Pancreas (tissue), 10 donors: ENCODE results near the gene ETAA1. TPM values are rescaled to one million over a fixed set of nuclear protein-coding genes. Genes with fewer than 3 reads are reported as not detected.

Experiments
- ATAC-seq, 4 donors: fragments of 200-7000 bp; cut with Tn5 transposase; one replicate each; pipeline versions ENCODE4 v1.8.0 to v1.9.1; 2020; ENCODE audit warnings: mild to moderate bottlenecking in 4 of 4, moderate library complexity in 4 of 4
- DNase-seq, 6 donors: peaks; one replicate each; pipeline ENCODE4 v3.0.0-alpha.2; 2020
- FAIRE-seq: peaks from 2 replicates; lab custom pipeline; 2012; peaks lifted over from hg19 to GRCh38; lab: Jason Lieb, UNC
- H3K27ac ChIP-seq, 4 donors: fragments of 200-600 bp; sonication (generic); 1 replicate in 3 of 4; 2 replicates in 1 of 4; pipeline versions ENCODE4 v1.5.0 to v1.8.0; 2020
- H3K27me3 ChIP-seq, 4 donors: fragments of 200-600 bp; one replicate each; pipeline ENCODE4 v1.8.0; 2021
- H3K36me3 ChIP-seq, 3 donors: fragments of 200-600 bp; sonication (generic) in 1 of 3; one replicate each; pipeline versions ENCODE4 v1.5.0 to v1.8.0; 2020 to 2021
- H3K4me1 ChIP-seq, 3 donors: fragments of 200-600 bp; one replicate each; pipeline ENCODE4 v1.8.0; 2021
- H3K4me3 ChIP-seq, 4 donors: fragments of 200-600 bp; sonication (generic) in 2 of 4; one replicate each; pipeline versions ENCODE4 v1.5.0 to v1.8.0; 2020 to 2021
- H3K9me3 ChIP-seq, 4 donors: fragments of 200-600 bp; one replicate each; pipeline ENCODE4 v1.8.0; 2021
- WGBS, 2 donors: extraction: QIAGEN DNeasy Blood & Tissue Kit; methylation state at CpG; one replicate each; pipeline ENCODE4 v1.1.7; 2013; 5-methylcytosine and 5-hydroxymethylcytosine counted together
- intact Hi-C, 3 donors: fragments of 100-400 bp; cut with DNase I; formaldehyde crosslinking; loops; one replicate each; pipeline versions ENCODE4 v1.11.1 to v1.14.2; 2022
- polyA plus RNA-seq, 2 donors: library from polyadenylated mRNA; stranded (reverse); fragments of 200-250 nt; gene quantifications; one replicate each; pipeline ENCODE4 v1.2.3, GENCODE V29; 2013
- total RNA-seq, 6 donors: library from RNA; stranded (reverse); fragmentation: NEBNext Ultra II Directional in 4 of 6; extraction: Animal tissue kit (Norgen Biotek cat#: 25700) in 4 of 6; gene quantifications; one replicate each; pipeline versions ENCODE4 v1.2.1 to v1.2.4, GENCODE V29; 2021 to 2023
- TF ChIP-seq, protein P1 (sequence below), 4 donors: fragments of 200-600 bp; sonication (generic) in 3 of 4; IDR thresholded peaks; one replicate each; pipeline versions ENCODE4 v1.5.0 to v1.8.0; 2021; ENCODE audit warnings: antibody characterized with exemption in 4 of 4
- donor health status: healthy with polysubstance abuse.
- donor health status: DM: no; HTN: no; CAD: no; lungs with moderate emphysema.
- donor health status: DM: no; HTN: no; CAD: no.
- donor health status: control.
- donor health status: control.
- donor health status: Bipolar disorder and iron deficiency.
- donor health status: DM: yes; HTN: yes; CAD: no.
- donor health status: DM: no; HTN: no; CAD: no.
- donor health status: DM: no; HTN: no; CAD: no.
- donor health status: DM: yes; HTN: yes; CAD: no.

ETAA1 gene
- total and polyA plus RNA-seq, 8 donors: 5.1 to 8.4 (median 6.4) TPM

DNA sequence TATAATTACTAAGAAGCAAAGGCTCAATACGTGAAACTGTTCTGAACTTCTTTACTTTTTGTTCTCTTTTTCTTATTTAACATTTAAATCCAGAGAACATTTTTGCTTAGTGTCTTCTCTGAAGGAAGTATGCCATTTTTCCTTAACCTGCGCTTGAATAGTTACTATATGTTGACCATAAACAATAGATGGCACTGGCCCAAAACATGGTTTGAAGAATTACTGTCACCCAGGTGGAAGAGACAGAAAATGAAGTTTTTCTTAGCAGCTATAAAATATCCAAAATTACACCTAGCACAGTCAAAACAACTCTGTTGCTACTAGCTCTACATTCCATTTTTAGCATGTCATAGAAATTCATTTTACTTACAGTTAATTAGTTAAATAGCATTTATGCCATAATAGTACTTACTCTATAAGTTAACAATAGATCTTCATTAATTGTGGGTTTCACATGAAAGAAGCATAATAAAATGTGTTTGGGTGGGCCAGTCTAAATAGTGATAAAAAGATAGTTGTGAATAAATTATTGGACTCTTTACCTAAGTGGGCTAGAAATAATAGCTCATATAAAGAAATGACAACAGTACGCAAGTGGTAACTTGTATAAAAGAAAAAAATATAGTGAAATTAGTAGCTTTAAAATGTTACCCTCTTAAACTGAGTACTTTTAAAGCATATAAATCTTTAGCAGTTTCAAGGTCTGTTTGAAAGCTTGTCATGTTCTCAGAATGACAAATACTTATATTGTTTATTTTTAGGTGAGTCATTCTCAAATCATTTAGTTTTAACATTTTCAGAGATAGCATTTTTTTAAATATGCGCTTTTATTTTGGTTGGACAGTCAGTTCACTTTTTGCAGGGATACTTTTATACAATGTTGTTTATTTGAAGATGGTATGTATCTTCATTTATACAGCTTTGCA is 3.7 kb downstream of the ETAA1 start:
- TF ChIP-seq, protein P1, sequence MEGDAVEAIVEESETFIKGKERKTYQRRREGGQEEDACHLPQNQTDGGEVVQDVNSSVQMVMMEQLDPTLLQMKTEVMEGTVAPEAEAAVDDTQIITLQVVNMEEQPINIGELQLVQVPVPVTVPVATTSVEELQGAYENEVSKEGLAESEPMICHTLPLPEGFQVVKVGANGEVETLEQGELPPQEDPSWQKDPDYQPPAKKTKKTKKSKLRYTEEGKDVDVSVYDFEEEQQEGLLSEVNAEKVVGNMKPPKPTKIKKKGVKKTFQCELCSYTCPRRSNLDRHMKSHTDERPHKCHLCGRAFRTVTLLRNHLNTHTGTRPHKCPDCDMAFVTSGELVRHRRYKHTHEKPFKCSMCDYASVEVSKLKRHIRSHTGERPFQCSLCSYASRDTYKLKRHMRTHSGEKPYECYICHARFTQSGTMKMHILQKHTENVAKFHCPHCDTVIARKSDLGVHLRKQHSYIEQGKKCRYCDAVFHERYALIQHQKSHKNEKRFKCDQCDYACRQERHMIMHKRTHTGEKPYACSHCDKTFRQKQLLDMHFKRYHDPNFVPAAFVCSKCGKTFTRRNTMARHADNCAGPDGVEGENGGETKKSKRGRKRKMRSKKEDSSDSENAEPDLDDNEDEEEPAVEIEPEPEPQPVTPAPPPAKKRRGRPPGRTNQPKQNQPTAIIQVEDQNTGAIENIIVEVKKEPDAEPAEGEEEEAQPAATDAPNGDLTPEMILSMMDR (IDR thresholded peaks at IDR 0.05): no peak
- H3K36me3 ChIP-seq: peaks cover 0 to 11% (median 0%) of the 10 kb centered on the region in 3 donors
- intact Hi-C loops: no loop called here
- no peaks in the 10 kb centered on the region for H3K9me3 ChIP-seq
- no peak overlapping the region for H3K4me3 ChIP-seq
- no peaks in the 10 kb centered on the region for H3K27me3 ChIP-seq
- no peak for DNase-seq
- peak in 2 of 4 donors; percentile 13 to 19 for ATAC-seq
- H3K4me1 ChIP-seq: peaks cover 15 to 38% (median 37%) of the 10 kb centered on the region in 3 donors
- H3K27ac ChIP-seq: peak overlapping the region in 2 of 4 donors; percentile 50 to 98
- WGBS, 2 donors: 53 to 64% methylated on average over 4 of the region's 4 CpGs
- FAIRE-seq: no peak

DNA sequence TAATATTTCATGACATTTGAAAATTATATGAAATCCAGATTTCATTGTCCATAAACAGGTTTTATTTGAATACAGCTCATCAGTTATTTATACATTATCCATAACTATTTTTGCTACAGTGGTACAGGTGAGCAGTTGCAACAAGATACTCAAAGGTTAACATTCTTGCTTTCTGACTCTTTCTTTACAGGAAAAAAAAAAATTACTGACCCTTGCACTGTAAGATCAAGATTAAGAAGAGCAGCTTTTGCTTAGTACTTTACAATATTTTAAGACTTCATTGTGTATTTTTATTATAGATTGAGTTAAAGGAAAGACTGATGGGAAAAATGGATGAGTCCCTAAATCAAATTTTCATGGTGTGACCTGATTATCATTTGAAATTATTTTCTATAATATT is 11.2 kb downstream of the ETAA1 start:
- no peaks in the 10 kb centered on the region for H3K9me3 ChIP-seq
- FAIRE-seq (no peak), DNase-seq (no peak), ATAC-seq (no peak)
- intact Hi-C loops: no loop called here
- TF ChIP-seq, protein P1 (IDR thresholded peaks at IDR 0.05): no peak
- peaks cover 0 to 16% (median 3%) of the 10 kb centered on the region in 3 donors for H3K4me1 ChIP-seq
- H3K27me3 ChIP-seq: no peaks in the 10 kb centered on the region
- peaks cover 0 to 7% (median 4%) of the 10 kb centered on the region in 3 donors for H3K36me3 ChIP-seq
- no peak overlapping the region for H3K4me3 ChIP-seq
- H3K27ac ChIP-seq: no peak overlapping the region

DNA sequence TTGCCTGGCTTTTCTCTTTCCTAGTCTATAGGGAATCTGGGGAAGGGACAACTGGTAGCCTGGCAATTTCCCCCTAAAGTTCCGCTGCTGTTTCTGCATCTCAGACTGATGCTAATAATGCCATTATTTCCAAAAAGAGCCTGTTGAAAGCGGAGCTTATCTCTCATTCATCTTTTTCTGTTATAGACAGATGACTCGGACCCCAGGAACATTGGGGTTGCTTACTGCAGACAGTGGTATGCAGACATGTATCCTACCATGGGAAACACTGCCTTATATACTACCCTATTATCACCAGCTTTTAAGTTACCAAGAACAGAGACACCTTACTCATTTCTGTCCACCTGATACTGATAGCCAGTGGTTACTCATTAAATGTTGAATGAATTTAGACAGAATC is 15.3 kb downstream of the ETAA1 start:
- Histone ChIP-seq H3K36me3 (peaks cover 0 to 7% (median 0%) of the 10 kb centered on the region in 3 donors), H3K9me3 (no peaks in the 10 kb centered on the region), H3K4me1 (no peaks in the 10 kb centered on the region), H3K4me3 (no peak overlapping the region), H3K27ac (no peak overlapping the region), H3K27me3 (no peaks in the 10 kb centered on the region)
- FAIRE-seq (no peak), DNase-seq (no peak), ATAC-seq (no peak)
- intact Hi-C loops: no loop called here
- 92 to 97% methylated on average over 3 of the region's 3 CpGs for WGBS, 2 donors
- TF ChIP-seq, protein P1 (IDR thresholded peaks at IDR 0.05): no peak

DNA sequence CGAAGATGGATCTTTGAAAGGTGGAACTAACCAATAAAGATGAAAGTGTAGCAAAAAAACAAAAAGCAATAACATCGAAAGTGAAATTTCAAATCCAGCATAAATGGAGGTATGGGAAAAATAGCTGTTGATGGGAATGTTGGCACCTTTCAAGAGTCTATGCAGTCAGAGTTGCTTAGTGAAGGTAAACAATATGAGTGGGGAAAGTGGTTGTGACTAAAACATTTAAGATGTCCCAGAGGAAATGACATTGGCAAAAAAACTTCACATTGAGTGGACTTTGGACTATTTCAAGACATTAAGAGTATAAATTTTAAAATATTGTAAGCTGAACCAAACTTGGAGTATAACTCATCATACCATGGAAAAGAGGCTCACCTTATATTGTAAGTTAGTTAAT is 17.7 kb downstream of the ETAA1 start:
- DNase-seq (no peak), FAIRE-seq (no peak), ATAC-seq (no peak)
- Histone ChIP-seq H3K9me3 (no peaks in the 10 kb centered on the region), H3K27ac (no peak overlapping the region), H3K4me1 (no peaks in the 10 kb centered on the region), H3K4me3 (no peak overlapping the region), H3K27me3 (no peaks in the 10 kb centered on the region), H3K36me3 (peaks cover 0 to 7% (median 0%) of the 10 kb centered on the region in 3 donors)
- intact Hi-C loops: no loop called here
- TF ChIP-seq, protein P1 (IDR thresholded peaks at IDR 0.05): no peak
- 87 to 88% methylated on average over 2 of the region's 2 CpGs for WGBS, 2 donors

DNA sequence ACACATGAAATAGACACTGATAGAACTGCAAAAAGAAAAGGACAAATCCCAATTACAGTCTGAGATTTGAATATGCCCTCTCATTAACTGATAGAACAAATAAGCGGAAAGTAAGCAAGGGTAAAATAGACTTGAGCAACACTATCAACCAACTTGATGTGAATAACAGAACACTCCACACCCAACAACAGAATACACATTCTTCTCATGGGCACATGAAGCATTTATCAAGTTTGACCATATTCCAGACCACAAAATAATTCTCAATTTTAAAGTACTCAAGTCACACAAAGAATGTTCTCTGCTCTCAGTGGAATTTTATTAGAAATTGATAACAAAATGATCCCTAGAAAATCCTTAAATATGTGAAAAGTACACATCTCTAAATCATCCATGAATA is 19.0 kb downstream of the ETAA1 start:
- DNase-seq (no peak), ATAC-seq (no peak), FAIRE-seq (no peak)
- 100% methylated on average over 1 of the region's 1 CpG for WGBS, 2 donors
- Histone ChIP-seq H3K9me3 (no peaks in the 10 kb centered on the region), H3K36me3 (peaks cover 0 to 5% (median 0%) of the 10 kb centered on the region in 3 donors), H3K4me3 (no peak overlapping the region), H3K27me3 (no peaks in the 10 kb centered on the region), H3K4me1 (no peaks in the 10 kb centered on the region), H3K27ac (no peak overlapping the region)
- intact Hi-C loops: no loop called here
- TF ChIP-seq, protein P1 (IDR thresholded peaks at IDR 0.05): no peak
